ENCODE data around the gene GAS6. TPM values are rescaled to one million over a fixed set of nuclear protein-coding genes. Genes with fewer than 3 reads are reported as not detected.
A peak's percentile ranks its signal among the peaks of the same experiment; 100 is the strongest.

Gene GAS6
- total and polyA plus RNA-seq, 9 of the 15 experiments (the other 6 are each of a cell fraction or from before 2014, with no cell fraction given) = 0.14 to 9.7 (median 4.7) TPM; not detected in 1

- TF ChIP-seq RBM25 (IDR thresholded peaks at IDR 0.05; ENCODE audit: low read depth, low read length, severe bottlenecking) (no peak), POLR3G (IDR thresholded peaks at IDR 0.05; ENCODE audit: extremely low read depth, insufficient read length, insufficient replicate concordance) (no peak), PTRF (tag; IDR thresholded peaks at IDR 0.05) (no peak), REST (IDR thresholded peaks at IDR 0.05; ENCODE audit: borderline replicate concordance) (0 out of 2 replicates have a peak, but pooled peaks have one; percentile 10), REST (CRISPR knock-in tag; IDR thresholded peaks at IDR 0.05; ENCODE audit: low read depth) (no peak), RFX7 (CRISPR knock-in tag; IDR thresholded peaks at IDR 0.05) (no peak), KAT2B (IDR thresholded peaks at IDR 0.05; ENCODE audit: low read depth, low read length) (no peak), HDAC3 (IDR thresholded peaks at IDR 0.05; ENCODE audit: borderline replicate concordance, partially characterized antibody) (no peak), ZNF184 (CRISPR knock-in tag; IDR thresholded peaks at IDR 0.05) (no peak)
- no peaks in the 10 kb centered on the region; the same call in 1 of the 2 replicates for H4K20me1 ChIP-seq (replicated peaks; ENCODE audit: control insufficient read depth, insufficient read depth, low read length)
- no peaks in the 10 kb centered on the region for H3K9me1 ChIP-seq (ENCODE audit: control insufficient read depth, insufficient read depth, low read length)
- H3K27ac ChIP-seq (ENCODE audit: extremely low read depth, low read depth, low read length) = no peak overlapping the region
- H3K36me3 ChIP-seq (ENCODE audit: control insufficient read depth, insufficient read depth, low read length) = no peaks in the 10 kb centered on the region
- DNase-seq (ENCODE audit: extremely low read depth in 1 of 4, low spot score in 3 of 4) = no peak
- no peak overlapping the region for H3K9ac ChIP-seq (ENCODE audit: insufficient read depth in 1 of 2, low read depth in 2 of 2, low read length in 2 of 2)
- ATAC-seq = no peak
- BruUV-seq (replicated peaks) = no TSS peak
- H3K27me3 ChIP-seq (ENCODE audit: control insufficient read depth in 2 of 2, insufficient read depth in 2 of 2, low read length in 2 of 2) = peaks cover 0 to 48% of the 10 kb centered on the region in 2 experiments; a peak in 4 of 5 replicates
- no peak overlapping the region for H3K4me2 ChIP-seq (ENCODE audit: insufficient read depth, low read length)
- in situ Hi-C loops (cut with MboI) (no loop called here), intact Hi-C loops (cut with micrococcal nuclease) (no loop called here)
- H2AFZ ChIP-seq (ENCODE audit: low read depth, low read length) = no peak overlapping the region
- CTCF ChIA-PET (ENCODE audit: low intra/inter-chr PET ratio) = no interaction called here
- FAIRE-seq = no peak
- 2% methylated on average over 26 of the region's 35 CpGs for WGBS (ENCODE audit: insufficient coverage, low coverage, missing lambda C conversion rate)
- H3K4me3 ChIP-seq = no peak overlapping the region
- H3K4me1 ChIP-seq (replicated peaks in 1 of 2; ENCODE audit: control insufficient read depth in 2 of 2, insufficient read depth in 2 of 2, low read length in 2 of 2) = no peaks in the 10 kb centered on the region; a peak in 1 of 5 replicates
- POLR2A ChIA-PET = interaction anchor here (0.6 kb wide), 1 partner anchor 734 kb away, joined by 4 read pairs; no protein-coding TSS in a partner anchor
- no peaks in the 10 kb centered on the region for H3K79me2 ChIP-seq (ENCODE audit: control insufficient read depth, insufficient read depth, low read length)
- H3K9me3 ChIP-seq (replicated peaks; ENCODE audit: control insufficient read depth, insufficient read depth, low read depth, low read length) = no peaks in the 10 kb centered on the region; the same call in 1 of the 2 replicates
Observed at GRCh38 chr13:113776231-113777125, 87.4 kb downstream of the GAS6 start.

All from K562 (cell line).